A549 treated with AZD9567 at 1 μM for 4 hours (cell line): ENCODE data around the gene POU2AF3. TPM values are rescaled to one million over a fixed set of nuclear protein-coding genes. Genes with fewer than 3 reads are reported as not detected.

Experiments
- total RNA-seq: library from RNA; stranded (reverse); fragments of 200-300 nt; extraction: Qiagen RNA extraction; gene quantifications from 5 replicates; pipeline ENCODE4 v1.2.3, GENCODE V29; 2022; ENCODE audit not compliant: insufficient read depth

Gene POU2AF3, protein sequence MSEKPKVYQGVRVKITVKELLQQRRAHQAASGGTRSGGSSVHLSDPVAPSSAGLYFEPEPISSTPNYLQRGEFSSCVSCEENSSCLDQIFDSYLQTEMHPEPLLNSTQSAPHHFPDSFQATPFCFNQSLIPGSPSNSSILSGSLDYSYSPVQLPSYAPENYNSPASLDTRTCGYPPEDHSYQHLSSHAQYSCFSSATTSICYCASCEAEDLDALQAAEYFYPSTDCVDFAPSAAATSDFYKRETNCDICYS
- total RNA-seq = 0.91 to 1.2 TPM (median 1.1 TPM) in 4 of 5 replicates, not detected in the other

DNA sequence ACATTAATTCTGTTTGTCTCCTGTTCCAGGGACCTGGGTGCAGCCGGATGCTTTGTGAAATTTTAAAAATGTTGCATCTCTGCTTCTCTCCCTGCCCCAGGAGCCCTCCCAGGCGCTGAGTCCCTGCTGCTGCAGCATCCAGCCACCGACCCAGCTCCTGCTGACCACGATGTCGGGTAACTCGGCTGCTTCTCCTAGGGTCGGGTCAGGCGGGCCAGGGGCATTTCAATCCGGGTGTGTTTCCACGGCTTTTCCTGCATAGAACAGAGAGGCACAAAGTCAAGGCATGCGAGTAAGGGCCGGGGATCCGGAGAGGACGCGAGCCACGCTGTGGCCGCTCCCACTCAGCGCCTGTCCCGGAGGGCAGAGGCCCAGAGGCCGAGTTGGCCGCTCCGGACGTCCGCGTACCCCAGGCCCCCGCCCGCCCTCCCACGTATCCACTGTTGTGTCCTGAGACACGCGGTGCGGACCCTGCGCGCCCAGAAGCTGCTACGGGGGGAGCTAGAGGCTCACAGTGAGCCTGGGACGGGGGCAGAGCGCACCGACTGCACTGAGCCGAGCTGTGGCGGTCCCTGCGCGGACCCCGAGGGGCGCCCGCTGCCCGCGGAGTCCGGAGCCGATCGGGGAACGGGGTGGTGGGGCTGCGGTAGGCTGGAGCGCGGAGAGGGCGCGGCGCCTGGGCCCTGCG lies at the start of gene POU2AF3:
TSS of gene POU2AF3 (plus strand) at position 134 of the 688 bp plus-strand sequence. CDS start at position 170, 36 bp downstream.

Other genes with a start within 250 kb of the POU2AF3 start
- not detected in 5 replicates for gene POU2AF2, start 52.8 kb upstream of the POU2AF3 start, total RNA-seq
- gene POU2AF1, start 80.7 kb downstream of the POU2AF3 start, total RNA-seq = 0.12 TPM in 1 of 5 replicates, not detected in the others
- gene BTG4, start 213.8 kb downstream of the POU2AF3 start, total RNA-seq = 0.10 to 0.19 TPM (median 0.11 TPM) in 4 of 5 replicates, not detected in the other
- not detected in 5 replicates for gene HOATZ, start 216.2 kb downstream of the POU2AF3 start, total RNA-seq
- 1.8 to 4.3 TPM (median 3.8 TPM) in 5 replicates for gene LAYN, start 242.2 kb downstream of the POU2AF3 start, total RNA-seq